SK-N-MC (cell line): Measurements from ENCODE around the gene MBD5.

Experiments used
- EZH2 ChIP-seq: fragments of 200-600 bp; sonication (generic); IDR thresholded peaks from one replicate; pipeline ENCODE4 v1.6.1; 2017; ENCODE audit warnings: antibody characterized with exemption
- POLR2AphosphoS5 ChIP-seq: IDR thresholded peaks from 2 replicates; pipeline ENCODE4 v1.6.1; 2012; ENCODE audit warnings: mild to moderate bottlenecking, low read depth, low read length, borderline replicate concordance

GRCh38 chr2:148475626-148476025 is 454.7 kb downstream of the MBD5 start:
- no peak for TF ChIP-seq EZH2
- no peak for TF ChIP-seq POLR2AphosphoS5
